Astrocyte (in vitro differentiated cells and primary cell): ENCODE data around the gene DEXI. TPM values are rescaled to one million over a fixed set of nuclear protein-coding genes. Genes with fewer than 3 reads are reported as not detected.

Source experiments
- DNase-seq: peaks from one replicate; pipeline ENCODE4 v3.0.0-alpha.2; 2010; ENCODE audit warnings: low read depth
- FAIRE-seq: peaks from 2 replicates; lab custom pipeline; 2011; peaks lifted over from hg19 to GRCh38; lab: Jason Lieb, UNC
- H2AFZ ChIP-seq: 2 replicates; pipeline ENCODE4 v1.6.0; 2012; ENCODE audit warnings: low read depth, low read length, inconsistent platforms
- H3K27ac ChIP-seq: 2 replicates; pipeline ENCODE4 v1.5.1; 2011; ENCODE audit warnings: low read depth, low read length, inconsistent platforms
- H3K27me3 ChIP-seq: 2 replicates; pipeline ENCODE4 v1.6.0; 2011; ENCODE audit warnings: low read length, inconsistent platforms; ENCODE audit not compliant: insufficient read depth
- H3K36me3 ChIP-seq: 2 replicates; pipeline ENCODE4 v1.5.1; 2011; ENCODE audit warnings: low read length, inconsistent platforms; ENCODE audit not compliant: insufficient read depth
- H3K4me1 ChIP-seq: 2 replicates; pipeline ENCODE4 v1.5.1; 2011; ENCODE audit warnings: low read length, inconsistent platforms; ENCODE audit not compliant: insufficient read depth
- H3K4me2 ChIP-seq: 2 replicates; pipeline ENCODE4 v1.6.0; 2012; ENCODE audit warnings: low read length, inconsistent platforms
- H3K4me3 ChIP-seq: 2 replicates; pipeline ENCODE4 v1.5.1; 2011; ENCODE audit warnings: low read depth, mild to moderate bottlenecking, low read length, inconsistent platforms; ENCODE audit not compliant: insufficient read depth
- H3K79me2 ChIP-seq: 2 replicates; pipeline ENCODE4 v1.6.0; 2012; ENCODE audit warnings: mild to moderate bottlenecking, low read length, inconsistent platforms; ENCODE audit not compliant: insufficient read depth
- H3K9ac ChIP-seq: 2 replicates; pipeline ENCODE4 v1.6.0; 2012; ENCODE audit warnings: mild to moderate bottlenecking, low read length, inconsistent platforms
- H3K9me3 ChIP-seq: 2 replicates; pipeline ENCODE4 v1.5.1; 2012; ENCODE audit warnings: low read depth, mild to moderate bottlenecking, low read length, inconsistent platforms; ENCODE audit not compliant: insufficient read depth
- H4K20me1 ChIP-seq: 2 replicates; pipeline ENCODE4 v1.6.0; 2012; ENCODE audit warnings: low read length, inconsistent platforms; ENCODE audit not compliant: insufficient read depth
- H3K27ac Mint-ChIP-seq: one replicate; pipeline ENCODE4 v1.8.0; 2021; ENCODE audit warnings: mild to moderate bottlenecking, mixed read lengths; ENCODE audit not compliant: unreplicated experiment
- H3K27me3 Mint-ChIP-seq: one replicate; pipeline ENCODE4 v1.8.0; 2021; ENCODE audit warnings: low read depth, mixed read lengths; ENCODE audit not compliant: unreplicated experiment
- H3K36me3 Mint-ChIP-seq: one replicate; pipeline ENCODE4 v1.8.0; 2021; ENCODE audit warnings: low read depth, mixed read lengths; ENCODE audit not compliant: unreplicated experiment
- H3K4me1 Mint-ChIP-seq: one replicate; pipeline ENCODE4 v1.8.0; 2021; ENCODE audit warnings: low read depth, mixed read lengths; ENCODE audit not compliant: unreplicated experiment
- H3K4me3 Mint-ChIP-seq: one replicate; pipeline ENCODE4 v1.8.0; 2021; ENCODE audit warnings: mild to moderate bottlenecking, moderate library complexity, mixed read lengths; ENCODE audit not compliant: unreplicated experiment
- H3K9me3 Mint-ChIP-seq: one replicate; pipeline ENCODE4 v1.8.0; 2021; ENCODE audit warnings: mild to moderate bottlenecking, mixed read lengths; ENCODE audit not compliant: unreplicated experiment
- EZH2 ChIP-seq: IDR thresholded peaks from 2 replicates; pipeline ENCODE4 v1.6.1; 2012; ENCODE audit warnings: mild to moderate bottlenecking, low read length, inconsistent platforms; ENCODE audit not compliant: insufficient read depth
- total RNA-seq: library from RNA; stranded (reverse); gene quantifications from 2 replicates; pipeline ENCODE4 v1.2.1, GENCODE V29; 2021
- TF ChIP-seq, protein P1 (sequence below): IDR thresholded peaks from 2 replicates; pipeline ENCODE4 v1.5.1; 2011; ENCODE audit warnings: low read depth, mild to moderate bottlenecking, inconsistent platforms, low read length, moderate library complexity; ENCODE audit not compliant: insufficient read depth

DEXI gene
- total RNA-seq, 1 donor from 2014 or later: 39.8 TPM

DNA sequence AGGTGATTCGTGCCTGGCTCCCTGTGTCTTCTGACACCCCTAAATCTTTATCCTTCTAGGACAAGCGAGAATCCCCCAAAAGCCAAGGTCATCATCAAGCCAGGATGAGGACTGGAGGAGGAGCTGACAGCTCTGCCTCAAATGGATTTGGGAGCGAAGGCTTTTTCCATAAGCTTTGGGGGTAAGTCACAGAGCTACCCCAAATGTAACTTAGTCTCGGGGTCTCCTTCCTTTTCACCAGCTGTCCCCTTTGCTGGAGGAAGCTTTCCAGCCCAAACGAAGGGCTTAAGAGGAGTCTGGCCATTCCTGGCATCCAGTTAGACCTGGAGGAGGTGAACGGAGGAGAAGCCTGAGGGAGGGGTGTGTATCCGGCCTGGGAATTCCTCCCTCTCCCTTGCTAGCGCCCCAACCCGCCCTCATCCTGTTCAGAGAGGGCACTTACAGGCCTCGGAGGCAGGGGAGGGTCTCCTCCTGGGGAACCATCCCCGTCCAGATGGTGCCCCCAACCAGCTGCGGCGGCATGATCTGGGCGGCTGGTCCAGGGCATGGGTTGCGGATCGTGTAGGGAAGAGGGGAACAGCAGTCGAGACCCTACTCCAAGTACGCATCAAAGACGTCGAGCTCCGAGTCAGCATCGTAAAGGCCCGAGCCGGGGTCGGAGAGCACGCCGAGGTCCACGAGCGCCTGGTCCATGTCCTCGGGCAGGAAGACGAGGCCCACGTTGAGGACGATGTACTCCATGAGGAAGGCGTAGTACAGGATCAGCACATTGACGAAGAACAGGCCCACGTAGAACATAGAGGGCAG lies 938 bp downstream of the DEXI start:
- no peak for FAIRE-seq
- TF ChIP-seq, protein P1, sequence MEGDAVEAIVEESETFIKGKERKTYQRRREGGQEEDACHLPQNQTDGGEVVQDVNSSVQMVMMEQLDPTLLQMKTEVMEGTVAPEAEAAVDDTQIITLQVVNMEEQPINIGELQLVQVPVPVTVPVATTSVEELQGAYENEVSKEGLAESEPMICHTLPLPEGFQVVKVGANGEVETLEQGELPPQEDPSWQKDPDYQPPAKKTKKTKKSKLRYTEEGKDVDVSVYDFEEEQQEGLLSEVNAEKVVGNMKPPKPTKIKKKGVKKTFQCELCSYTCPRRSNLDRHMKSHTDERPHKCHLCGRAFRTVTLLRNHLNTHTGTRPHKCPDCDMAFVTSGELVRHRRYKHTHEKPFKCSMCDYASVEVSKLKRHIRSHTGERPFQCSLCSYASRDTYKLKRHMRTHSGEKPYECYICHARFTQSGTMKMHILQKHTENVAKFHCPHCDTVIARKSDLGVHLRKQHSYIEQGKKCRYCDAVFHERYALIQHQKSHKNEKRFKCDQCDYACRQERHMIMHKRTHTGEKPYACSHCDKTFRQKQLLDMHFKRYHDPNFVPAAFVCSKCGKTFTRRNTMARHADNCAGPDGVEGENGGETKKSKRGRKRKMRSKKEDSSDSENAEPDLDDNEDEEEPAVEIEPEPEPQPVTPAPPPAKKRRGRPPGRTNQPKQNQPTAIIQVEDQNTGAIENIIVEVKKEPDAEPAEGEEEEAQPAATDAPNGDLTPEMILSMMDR: no peak
- TF ChIP-seq EZH2: no peak
- Histone ChIP-seq H3K9ac (peak overlapping the region; percentile 82), H3K27ac (no peak overlapping the region), H3K4me1 (peaks cover 48% of the 10 kb centered on the region), H3K79me2 (peaks cover 80% of the 10 kb centered on the region), H3K9me3 (no peaks in the 10 kb centered on the region), H3K4me2 (peak overlapping the region; percentile 97), H2AFZ (no peak overlapping the region), H3K4me3 (peak overlapping the region; percentile 64), H3K27me3 (no peaks in the 10 kb centered on the region), H4K20me1 (peaks cover 66% of the 10 kb centered on the region), H3K36me3 (no peaks in the 10 kb centered on the region)
- no peaks in the 10 kb centered on the region for H3K27me3 Mint-ChIP-seq
- H3K4me1 Mint-ChIP-seq: peaks cover 39% of the 10 kb centered on the region
- DNase-seq: no peak
- H3K27ac Mint-ChIP-seq: peak overlapping the region; percentile 41
- peak overlapping the region; percentile 95 for H3K4me3 Mint-ChIP-seq
- H3K9me3 Mint-ChIP-seq: no peaks in the 10 kb centered on the region
- peaks cover 8% of the 10 kb centered on the region for H3K36me3 Mint-ChIP-seq

DNA sequence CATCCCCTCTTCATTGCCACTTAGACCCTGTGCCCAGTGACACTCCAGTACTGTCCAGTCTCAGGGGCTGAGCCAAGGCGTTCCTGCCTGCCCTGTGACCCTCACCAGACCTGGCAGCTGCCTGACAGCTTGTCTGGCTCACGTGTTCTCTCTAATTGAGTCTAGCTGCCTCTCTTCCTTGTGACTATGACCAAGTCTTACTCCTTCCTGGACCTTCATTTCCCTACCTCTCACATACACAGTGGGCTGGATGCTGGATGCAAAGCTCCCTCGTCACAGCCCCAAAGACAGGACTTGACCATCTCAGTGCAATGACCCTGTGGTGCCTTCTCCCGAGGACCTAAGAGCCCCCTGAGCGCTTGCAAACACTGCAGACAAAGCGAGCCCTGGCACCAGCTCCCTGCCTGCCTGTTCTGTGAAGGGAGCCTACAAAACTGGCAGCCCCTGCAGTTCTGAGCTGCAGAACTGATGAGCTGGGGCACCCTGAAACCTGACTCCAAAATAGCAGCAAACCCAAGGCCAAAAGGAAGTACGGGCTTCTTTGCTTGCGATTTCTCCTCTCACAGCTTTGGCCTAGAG lies 1.7 kb downstream of the DEXI start:
- Histone ChIP-seq H3K9me3 (no peaks in the 10 kb centered on the region), H3K36me3 (no peaks in the 10 kb centered on the region), H3K79me2 (peaks cover 79% of the 10 kb centered on the region), H3K4me3 (peak overlapping the region; percentile 64), H3K4me2 (peak overlapping the region; percentile 97), H3K27ac (no peak overlapping the region), H3K27me3 (no peaks in the 10 kb centered on the region), H2AFZ (no peak overlapping the region), H3K4me1 (peaks cover 41% of the 10 kb centered on the region), H4K20me1 (peaks cover 67% of the 10 kb centered on the region), H3K9ac (peak overlapping the region; percentile 82)
- no peak for DNase-seq
- Mint-ChIP-seq H3K27me3 (no peaks in the 10 kb centered on the region), H3K9me3 (no peaks in the 10 kb centered on the region), H3K4me3 (peak overlapping the region; percentile 95), H3K4me1 (peaks cover 32% of the 10 kb centered on the region), H3K27ac (no peak overlapping the region), H3K36me3 (peaks cover 13% of the 10 kb centered on the region)
- no peak for FAIRE-seq
- TF ChIP-seq, protein P1: no peak
- TF ChIP-seq EZH2: no peak
